DND-41 (cell line): Measurements from ENCODE around the gene CST11.

ENCODE experiments used
- CTCF ChIP-seq: IDR thresholded peaks from 2 replicates; pipeline ENCODE4 v1.5.1; 2012; ENCODE audit warnings: borderline replicate concordance, low read length, moderate library complexity, mild to moderate bottlenecking; ENCODE audit not compliant: poor library complexity, severe bottlenecking; ENCODE audit errors: extremely low read depth
- EZH2 ChIP-seq: IDR thresholded peaks from 3 replicates; pipeline ENCODE4 v1.6.1; 2012; ENCODE audit warnings: borderline replicate concordance, low read depth, mild to moderate bottlenecking, moderate library complexity, low read length, inconsistent platforms; ENCODE audit not compliant: severe bottlenecking

DNA sequence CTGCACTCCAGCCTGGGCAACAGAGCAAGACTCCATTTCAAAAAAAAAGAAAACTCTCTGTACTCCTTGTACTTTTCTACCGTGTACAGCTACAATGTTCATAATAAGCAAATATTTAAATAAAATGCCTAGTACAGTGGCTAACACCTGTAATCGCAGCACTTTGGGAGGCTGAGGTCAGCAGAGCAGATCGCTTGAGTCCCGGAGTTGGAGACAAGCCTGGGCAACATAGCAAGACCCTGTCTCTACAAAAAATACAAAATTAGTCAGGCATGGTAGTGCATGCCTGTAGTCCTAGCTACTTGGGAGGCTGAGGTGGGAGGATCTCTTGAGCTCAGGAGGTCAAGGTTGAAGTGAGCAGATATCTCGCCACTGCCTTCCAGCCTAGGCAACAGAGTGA is 37.1 kb downstream of the CST11 start:
- TF ChIP-seq CTCF: no peak
- TF ChIP-seq EZH2: no peak
